GM12874 (cell line): Measurements from ENCODE around the gene KLC1.

Experiments
- TF ChIP-seq, protein P1 (sequence below): IDR thresholded peaks from 2 replicates; pipeline ENCODE4 v1.5.1; 2011; ENCODE audit warnings: low read depth, mild to moderate bottlenecking, control low read depth, low read length, moderate library complexity; ENCODE audit not compliant: insufficient read depth

The KLC1 gene

DNA sequence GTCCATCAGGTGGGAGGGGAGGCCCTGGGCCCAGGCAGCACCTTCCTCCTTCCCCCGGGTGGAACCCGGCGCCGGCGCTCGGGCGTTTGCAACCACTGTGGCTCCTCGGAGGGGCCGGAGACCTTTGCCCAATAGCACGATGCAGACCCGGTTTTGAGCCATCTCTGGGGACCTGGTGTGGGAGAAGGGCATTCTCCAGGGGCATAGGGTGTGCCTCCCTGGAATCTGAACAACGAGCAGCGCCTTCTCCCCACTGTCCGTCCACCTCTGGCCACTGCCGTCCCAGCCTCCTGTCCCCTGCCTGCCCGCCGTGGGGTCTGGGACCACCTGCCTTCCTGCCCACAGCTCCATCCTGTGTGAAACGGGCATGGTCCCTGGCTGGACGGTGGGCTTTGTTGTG lies 99.1 kb downstream of the KLC1 start:
- TF ChIP-seq, protein P1, sequence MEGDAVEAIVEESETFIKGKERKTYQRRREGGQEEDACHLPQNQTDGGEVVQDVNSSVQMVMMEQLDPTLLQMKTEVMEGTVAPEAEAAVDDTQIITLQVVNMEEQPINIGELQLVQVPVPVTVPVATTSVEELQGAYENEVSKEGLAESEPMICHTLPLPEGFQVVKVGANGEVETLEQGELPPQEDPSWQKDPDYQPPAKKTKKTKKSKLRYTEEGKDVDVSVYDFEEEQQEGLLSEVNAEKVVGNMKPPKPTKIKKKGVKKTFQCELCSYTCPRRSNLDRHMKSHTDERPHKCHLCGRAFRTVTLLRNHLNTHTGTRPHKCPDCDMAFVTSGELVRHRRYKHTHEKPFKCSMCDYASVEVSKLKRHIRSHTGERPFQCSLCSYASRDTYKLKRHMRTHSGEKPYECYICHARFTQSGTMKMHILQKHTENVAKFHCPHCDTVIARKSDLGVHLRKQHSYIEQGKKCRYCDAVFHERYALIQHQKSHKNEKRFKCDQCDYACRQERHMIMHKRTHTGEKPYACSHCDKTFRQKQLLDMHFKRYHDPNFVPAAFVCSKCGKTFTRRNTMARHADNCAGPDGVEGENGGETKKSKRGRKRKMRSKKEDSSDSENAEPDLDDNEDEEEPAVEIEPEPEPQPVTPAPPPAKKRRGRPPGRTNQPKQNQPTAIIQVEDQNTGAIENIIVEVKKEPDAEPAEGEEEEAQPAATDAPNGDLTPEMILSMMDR = no peak

DNA sequence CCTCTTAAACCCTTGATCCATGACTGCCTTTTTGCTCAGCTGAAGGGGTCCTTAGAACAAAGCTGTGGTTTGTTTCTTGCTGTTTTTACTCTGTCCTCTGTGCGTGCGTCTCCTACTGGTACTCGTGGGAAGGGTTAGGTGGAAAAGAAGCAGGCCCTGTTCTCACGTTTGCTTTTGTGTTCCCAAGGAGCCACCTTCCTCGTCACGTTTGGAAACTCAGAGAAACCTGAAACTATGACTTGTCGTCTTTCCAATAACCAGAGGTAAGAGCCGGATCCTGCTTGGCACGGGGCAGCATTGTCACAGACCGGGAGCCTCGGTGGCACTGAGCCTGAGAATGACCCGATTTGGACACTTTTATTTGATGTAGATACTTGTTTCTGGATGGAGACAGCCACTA lies 99.7 kb downstream of the KLC1 start:
- TF ChIP-seq, protein P1 = no peak

DNA sequence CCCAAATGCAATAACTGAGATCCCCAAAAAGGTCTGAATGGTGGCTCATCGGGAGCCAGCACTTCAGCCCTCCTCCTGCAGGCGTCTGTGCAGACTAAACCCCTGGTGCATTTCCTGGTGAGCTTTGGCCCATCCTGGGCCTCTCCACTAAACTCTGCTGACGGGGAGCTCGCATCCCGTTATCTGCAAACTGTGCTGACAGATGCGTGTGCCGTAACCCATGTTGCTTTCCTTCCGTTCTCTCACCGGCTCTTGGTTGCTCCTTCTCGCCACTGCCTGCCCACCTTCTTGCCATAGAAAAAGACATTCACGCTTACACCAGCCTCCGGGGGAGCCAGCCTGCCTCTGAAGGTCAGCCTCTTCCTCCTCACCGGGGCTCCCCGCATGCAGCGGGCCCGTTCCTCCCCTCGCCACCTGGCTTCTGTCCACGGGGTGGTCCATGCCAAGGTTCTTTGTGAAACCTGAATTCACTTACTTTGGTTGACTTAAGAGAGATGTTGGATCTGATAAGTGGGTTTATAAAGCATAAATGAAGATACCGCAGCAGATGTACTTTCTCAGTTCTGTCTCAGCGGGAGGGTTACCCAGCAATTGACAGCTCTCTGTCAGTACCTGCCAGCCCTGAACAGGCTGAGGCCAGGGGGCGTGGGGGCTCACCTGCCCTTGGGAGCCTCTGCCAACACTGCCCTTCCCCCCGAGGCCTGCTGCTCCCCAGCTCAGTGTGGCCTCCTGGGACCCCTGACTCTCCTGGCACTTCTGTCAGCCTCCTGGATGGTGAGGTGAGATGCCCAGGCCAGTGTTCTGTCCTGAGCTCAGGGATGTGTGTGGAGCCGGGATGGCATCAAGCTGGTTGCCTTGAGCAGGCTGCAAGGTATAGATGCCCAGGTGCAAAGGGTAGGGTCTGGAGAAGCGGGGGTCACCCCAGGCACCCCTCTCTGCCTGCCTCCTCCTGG lies 100.8 kb downstream of the KLC1 start:
- TF ChIP-seq, protein P1 = no peak

DNA sequence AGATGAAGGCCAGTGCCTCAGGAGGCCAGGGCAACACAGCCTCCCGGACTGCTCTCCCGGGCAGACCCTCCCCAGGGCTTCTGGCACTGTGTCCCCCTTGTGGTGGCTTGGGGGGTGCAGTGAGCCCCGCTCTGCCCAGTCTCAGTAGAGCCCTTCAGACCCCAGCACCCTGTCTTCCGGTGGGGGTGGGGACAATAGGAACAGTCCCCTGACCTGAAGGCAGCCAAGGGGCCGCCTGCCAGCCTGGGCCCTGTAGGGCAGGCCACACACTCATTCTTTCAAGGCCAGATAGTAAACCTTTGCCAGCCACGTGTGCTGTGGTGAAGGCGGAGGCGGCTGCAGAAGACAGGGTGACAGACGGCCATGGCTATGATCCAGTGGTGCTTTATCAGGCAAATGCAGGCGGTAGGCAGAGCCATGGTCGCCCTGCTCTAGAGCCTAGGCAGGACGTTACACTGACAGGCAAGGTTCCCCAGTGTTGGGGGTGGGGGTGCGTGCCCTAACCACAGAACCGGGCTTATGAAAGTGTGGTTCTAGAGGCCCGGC lies 101.6 kb downstream of the KLC1 start:
- TF ChIP-seq, protein P1 = no peak

DNA sequence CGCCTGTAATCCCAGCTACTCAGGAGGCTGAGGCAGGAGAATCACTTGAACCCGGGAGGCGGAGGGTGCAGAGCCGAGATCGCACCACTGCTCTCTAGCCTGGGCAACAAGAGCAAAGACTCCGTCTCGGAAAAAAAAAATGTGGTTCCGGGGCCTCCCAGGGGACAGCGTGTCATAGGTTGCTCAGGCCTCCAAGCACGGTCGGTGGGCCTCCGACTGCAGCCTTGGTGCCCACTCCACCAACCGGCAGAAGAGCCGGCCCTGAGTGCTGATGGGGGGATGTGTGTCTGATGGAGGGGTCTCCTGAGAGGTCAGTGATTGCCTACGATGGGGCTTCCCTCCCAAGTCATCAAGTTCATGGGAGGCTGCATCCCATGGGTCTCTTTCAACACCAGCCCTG lies 102.5 kb downstream of the KLC1 start:
- TF ChIP-seq, protein P1 = no peak

DNA sequence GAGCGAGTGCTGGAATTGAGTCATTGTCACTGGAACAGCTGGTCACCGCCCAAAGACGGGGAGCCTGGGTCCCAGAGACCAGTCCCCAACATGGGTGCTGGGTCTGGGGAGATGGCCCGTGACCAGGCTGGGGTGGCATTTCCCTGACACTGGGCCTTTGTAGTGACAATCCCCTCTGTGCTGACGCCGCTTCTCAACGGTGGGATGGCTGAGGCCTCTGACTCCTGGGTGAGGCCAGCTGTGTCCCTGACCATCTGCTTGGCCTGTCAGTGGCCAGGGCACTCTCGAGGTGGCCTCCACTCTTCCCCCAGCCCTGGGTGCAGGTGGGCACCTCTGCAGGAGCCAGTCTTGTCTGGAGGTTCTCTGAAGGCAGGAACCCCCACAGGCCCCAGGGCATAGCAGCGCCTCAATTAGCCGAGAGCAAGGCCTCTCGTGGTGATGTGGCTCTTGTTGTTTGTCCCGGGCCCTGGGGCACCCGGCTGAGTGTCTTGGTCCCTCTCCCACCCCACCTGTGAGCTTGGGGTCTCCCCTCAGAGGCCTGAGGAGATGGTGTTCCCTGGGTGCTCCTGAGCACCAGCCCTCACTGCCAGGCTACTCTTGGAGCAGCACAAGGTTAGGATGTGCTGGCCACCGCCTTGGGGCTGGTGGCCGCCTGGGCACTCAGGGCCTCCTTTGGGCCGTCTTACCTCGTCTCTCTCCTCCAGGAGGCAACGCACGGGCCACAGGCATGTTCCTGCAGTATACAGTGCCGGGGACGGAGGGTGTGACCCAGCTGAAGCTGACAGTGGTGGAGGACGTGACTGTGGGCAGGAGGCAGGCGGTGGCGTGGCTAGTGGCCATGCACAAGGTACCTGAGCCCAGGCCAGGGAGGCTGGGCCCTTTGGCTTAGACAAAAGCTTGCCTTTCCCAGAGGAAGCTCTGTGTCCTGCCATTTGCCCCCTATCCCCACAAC lies 103.2 kb downstream of the KLC1 start:
- TF ChIP-seq, protein P1 = no peak
